Stimulated activated CD4-positive, alpha-beta T cell treated with anti-CD3 and anti-CD28 coated beads, Interleukin-4, amount 100 ng/mL, for 4 hours (primary cell): ENCODE results near the gene TIGIT.

ENCODE experiments used
- DNase-seq, 2 experiments: peaks; one replicate each; pipeline ENCODE4 v3.0.0-alpha.2; 2020

The TIGIT gene

GRCh38 chr3:114355653-114356052 is 61.8 kb downstream of the TIGIT start:
- no peak for DNase-seq

GRCh38 chr3:114356066-114356465 is 62.2 kb downstream of the TIGIT start:
- DNase-seq: no peak

GRCh38 chr3:114356525-114356924 is 62.7 kb downstream of the TIGIT start:
- no peak for DNase-seq
